Ramos (cell line): ENCODE data around the gene CMPK1.

ENCODE experiments used
- in situ Hi-C: fragments of 300-500 bp; cut with MboI; formaldehyde crosslinking; loops from one replicate; pipeline ENCODE4 v1.14.3; 2022; ENCODE audit warnings: low sequenced_read_pairs; ENCODE audit not compliant: unreplicated experiment

The CMPK1 gene

DNA sequence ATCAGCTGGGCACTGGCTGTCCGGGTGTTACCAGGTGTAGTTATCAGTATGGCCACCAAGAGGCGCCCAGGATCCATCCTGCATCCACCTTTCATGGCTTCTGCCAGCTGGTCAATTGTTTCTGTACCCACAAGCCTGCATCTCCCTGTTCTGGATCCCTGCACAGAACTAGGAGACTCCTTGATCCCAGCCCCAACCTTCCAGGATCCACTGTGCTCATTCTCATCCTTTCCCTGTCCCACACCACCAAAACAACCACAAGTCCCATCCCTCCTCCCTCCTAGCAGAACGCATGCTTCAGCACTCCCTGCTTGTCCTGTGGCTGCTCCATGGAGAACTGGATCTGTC lies 55.3 kb downstream of the CMPK1 start:
- in situ Hi-C loops, result loop anchor here (5.0 kb wide), 1 partner anchor 323 kb away; no protein-coding TSS in a partner anchor

DNA sequence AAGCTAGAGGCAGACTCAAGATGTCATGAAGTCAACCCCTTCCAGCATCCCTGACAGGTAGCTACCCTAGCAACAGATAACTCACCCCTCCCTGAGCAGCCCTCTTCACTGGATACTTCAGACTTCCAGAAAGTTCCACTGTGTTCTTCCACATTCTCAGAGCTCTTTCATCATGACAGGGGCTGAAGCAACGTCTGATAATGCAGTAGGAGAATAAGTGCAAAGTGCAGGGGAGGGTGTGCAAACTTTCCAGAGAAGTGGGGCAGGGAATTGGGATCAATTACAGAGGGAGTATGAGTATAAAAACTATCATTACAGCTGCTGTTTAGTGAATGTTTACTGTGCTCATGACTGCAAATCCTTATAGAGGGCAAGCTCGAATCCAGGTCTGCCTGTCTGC lies 56.1 kb downstream of the CMPK1 start:
- in situ Hi-C loops, result loop anchor here (5.0 kb wide), 1 partner anchor 323 kb away; no protein-coding TSS in a partner anchor

DNA sequence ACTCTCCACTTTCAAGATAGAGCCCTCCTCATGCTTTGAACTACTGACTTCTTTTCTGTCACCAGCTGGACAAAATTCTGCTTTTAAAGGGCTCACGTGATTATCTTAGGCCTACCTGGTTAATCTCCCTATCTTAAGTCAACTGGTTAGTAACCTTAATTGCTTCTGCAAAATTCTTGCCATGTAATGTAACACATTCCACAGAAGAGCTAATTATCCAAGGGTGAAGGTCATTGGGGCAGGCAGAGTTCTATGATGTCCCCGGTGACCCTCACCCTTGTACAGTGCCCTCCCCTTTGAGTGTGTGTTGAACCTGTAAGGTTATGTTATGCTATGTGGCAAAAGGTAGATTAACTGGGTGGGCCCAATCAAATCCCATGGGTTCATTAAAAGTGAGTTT lies 57.3 kb downstream of the CMPK1 start:
- in situ Hi-C loops, result no loop called here

DNA sequence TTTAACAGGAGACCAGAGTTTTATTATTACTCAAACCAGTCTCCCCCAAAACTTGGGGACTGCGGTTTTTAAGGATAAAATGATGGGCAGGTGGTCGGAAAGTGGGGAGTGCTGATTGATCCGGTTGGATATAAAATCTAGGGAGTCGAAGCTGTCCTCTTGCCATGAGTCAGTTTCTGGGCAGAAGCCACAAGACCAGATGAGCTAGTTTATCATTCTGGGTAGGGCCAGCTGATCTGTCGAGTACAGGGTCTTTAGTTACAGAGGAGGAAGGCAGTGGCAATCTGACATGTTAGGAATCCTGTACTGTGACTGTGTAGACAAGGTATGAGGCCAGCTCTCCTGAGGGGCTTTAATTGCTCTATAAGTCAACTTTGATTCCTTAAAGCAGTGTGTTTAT lies 59.6 kb downstream of the CMPK1 start:
- in situ Hi-C loops, result no loop called here

DNA sequence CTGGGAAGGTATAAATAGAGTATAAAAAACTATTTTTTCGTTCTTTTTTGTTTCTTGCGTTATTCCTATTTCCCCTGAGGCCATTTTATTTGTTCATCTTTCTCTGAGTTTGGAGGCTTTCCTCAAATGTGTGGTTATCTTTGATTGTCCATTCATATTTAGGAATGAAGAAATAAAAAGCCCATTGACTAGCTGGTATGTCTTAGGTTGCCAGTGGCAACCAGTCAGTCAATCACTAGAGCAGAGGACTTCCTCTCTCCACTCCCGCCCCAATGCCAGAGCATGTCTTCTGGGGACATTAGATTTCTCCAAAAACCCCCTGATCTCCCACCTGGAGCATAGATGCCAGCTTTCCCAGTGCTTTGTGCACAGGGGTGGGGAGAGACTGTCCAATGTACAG lies 61.8 kb downstream of the CMPK1 start:
- in situ Hi-C loops, result no loop called here

- in situ Hi-C loops, result no loop called here
These were observed 63.1 kb downstream of the CMPK1 start for GRCh38 chr1:47396671-47397196.

DNA sequence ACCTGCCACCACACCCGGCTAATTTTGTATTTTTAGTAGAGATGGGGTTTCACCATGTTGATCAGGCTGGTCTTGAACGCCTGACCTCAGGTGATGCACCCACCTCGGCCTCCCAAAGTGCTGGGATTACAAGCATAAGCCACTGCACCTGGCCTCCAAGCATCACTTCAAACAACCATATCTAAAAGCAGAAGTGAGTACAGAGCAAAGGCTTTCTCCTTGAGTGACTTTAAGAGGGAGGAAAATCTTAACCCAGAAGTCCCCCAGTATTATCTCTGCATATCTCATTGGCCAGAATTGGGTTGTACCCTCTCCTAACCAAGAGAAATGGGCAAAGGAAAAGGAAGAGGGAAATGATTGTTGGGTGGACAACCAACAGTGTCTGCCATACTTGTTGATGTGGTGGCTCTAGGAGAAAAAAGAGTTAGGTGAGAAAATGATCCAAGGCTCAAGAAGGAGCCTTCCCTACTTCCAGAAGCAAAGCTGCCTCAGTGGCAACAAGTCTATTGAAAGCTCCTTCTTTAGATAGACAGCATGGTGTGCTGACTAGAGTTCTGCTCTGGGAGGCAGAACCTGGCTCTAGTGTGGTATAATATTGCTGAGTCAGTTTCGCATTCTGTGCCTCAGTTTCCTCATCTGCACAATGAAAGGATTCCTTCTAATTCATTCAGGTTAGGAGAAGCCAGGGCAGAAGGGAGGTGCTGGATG lies 65.7 kb downstream of the CMPK1 start:
- in situ Hi-C loops, result no loop called here

- in situ Hi-C loops, result no loop called here
These were observed 66.2 kb downstream of the CMPK1 start for GRCh38 chr1:47399846-47400155.

DNA sequence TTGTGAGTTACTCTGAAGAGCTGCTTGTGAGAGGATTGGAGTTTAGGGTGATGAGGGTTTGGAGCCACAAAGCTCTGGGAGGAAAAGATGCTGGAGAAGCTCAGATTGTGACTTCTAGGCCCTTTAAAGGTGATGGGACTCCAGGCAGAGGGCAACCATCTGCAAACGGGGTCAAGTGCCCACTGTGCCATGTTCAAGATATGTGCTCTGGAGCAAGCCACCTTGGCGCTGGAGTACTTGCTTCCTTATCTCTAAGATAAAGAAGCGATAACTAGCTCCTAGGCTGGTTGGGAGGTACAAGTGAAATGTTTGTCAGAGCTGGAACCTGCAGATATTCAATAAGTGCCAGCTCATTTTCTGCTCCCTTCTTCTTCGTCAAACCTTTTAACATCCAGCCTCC lies 68.2 kb downstream of the CMPK1 start:
- in situ Hi-C loops, result no loop called here

DNA sequence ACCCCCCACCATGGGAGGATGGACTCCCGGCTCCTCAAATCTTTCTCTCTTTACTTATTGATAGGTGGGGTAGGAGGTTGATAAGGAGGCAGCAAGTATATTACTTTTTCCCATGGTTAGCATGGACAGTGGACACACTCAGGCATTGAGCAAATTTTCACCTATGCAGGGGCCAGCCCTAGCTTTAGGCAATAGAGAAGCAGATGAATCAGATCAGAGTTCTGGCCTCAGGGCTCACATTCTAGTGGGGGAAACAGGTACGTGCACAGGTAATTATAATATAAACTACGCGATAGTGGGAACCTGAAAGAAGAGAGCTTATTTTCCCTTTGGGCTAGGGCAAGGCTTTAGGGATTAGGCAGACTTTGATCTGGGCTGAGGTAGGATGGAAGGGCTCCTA lies 69.0 kb downstream of the CMPK1 start:
- in situ Hi-C loops, result no loop called here

DNA sequence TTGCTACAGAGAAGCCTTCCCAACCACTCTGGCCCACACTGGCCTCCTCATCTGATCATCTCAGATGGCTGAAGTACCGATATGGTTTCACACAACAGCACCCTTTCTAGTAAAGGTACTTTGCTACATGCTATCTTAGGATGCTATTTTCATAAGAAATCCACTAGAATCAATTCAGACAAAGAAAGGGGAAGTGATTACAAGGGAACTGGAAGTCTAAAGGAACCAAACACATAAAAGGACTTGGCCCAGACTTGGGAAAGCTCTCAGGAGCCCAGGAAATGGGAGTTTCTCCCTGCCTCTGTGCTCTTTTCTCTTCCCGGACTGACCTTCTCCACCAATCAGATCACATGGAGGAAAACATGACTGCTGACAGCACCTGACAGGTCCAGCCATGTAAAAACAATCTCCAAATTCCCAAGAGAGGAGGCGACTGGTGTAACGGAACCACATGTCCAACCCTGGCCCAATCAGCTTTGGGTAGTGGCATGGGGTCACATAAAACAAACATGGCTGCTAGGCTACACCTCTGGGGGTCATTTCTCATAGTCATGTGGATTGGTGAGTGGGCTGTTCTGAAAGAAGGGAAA lies 69.8 kb downstream of the CMPK1 start:
- in situ Hi-C loops, result no loop called here

DNA sequence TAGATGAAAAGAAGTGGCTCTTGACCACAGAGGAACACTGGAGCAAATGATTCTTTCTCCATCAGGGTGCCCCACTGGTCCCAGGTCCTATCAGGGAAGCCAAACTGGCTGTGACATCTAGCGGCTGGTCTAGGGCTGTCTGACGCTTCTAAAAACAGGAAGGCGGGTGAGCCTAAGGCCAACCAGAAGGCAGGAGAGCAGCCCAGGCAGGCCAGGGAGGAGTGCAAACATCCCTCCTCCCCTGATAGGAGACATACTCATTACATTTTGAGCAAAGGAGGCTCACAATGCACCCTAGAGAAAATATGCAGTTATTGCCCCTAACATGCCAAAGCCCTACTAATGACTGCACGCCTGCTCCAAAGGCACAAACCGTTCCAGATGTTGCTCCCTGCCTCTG lies 72.1 kb downstream of the CMPK1 start:
- in situ Hi-C loops, result no loop called here

DNA sequence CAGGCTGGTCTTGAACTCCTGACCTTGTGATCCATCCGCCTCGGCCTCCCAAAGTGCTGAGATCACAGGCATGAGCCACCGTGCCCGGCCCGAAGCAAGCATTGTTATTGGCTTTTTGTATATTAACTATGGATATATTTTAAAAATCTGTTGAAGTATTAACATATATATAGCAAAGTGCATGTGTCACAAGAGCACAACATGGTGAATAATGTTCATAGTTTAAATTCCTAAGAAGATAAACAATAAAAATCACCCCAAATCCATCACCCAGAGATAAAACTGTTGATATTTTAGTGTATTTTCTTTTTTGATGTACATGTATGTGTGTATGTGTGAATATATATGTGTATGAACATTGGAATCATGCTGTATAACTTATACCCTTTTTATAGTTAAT lies 73.4 kb downstream of the CMPK1 start:
- in situ Hi-C loops, result no loop called here

- in situ Hi-C loops, result no loop called here
These were observed 73.9 kb downstream of the CMPK1 start for GRCh38 chr1:47407481-47407880.

GRCh38 chr1:47409311-47410067 lies 75.9 kb downstream of the CMPK1 start:
- in situ Hi-C loops, result no loop called here

DNA sequence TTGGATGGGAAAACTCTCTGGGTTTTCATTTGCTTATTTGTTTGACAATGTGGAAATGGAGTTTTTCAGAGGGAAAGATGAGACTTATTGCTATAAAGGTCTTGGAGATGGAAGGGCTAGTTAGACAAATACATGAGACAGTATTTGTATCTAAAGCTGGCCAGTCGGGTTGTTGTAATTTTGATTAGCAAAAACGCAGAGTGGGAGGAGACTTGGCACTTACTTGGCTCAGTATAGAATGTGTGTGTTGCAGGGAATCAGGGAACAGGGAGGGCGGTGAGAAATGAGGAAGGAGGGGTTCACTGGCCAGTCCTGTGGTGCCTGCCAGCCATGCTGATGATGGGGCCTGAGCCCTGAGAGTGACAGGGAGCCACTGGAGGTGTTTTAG lies 76.5 kb downstream of the CMPK1 start:
- in situ Hi-C loops, result no loop called here

DNA sequence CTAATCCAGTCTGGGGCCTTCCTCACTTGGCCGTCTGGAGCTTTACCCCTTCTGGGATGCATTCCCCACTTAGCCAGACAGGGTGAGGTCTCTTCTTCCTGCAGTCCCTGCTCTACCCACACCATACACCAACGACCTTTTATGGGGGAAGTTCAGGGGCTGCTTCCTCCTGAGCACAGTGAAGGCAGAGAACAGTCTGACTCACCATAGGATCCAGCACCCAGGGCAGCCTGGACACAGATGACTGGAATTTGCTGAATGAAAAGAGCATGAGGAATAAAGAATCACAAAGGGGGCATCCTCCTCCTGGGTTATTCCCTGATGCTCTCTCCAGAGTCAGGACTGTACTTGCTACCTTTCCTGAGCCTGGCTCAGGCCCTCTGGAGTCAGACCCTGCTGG lies 77.8 kb downstream of the CMPK1 start:
- in situ Hi-C loops, result no loop called here

GRCh38 chr1:47412437-47412836 lies 78.8 kb downstream of the CMPK1 start:
- in situ Hi-C loops, result no loop called here

GRCh38 chr1:47415728-47416318 lies 82.2 kb downstream of the CMPK1 start, which contains the start of gene FOXE3:
TSS of gene FOXE3 (plus strand) at chr1:47416285. CDS start at chr1:47416316, 31 bp downstream.
- in situ Hi-C loops, result no loop called here

DNA sequence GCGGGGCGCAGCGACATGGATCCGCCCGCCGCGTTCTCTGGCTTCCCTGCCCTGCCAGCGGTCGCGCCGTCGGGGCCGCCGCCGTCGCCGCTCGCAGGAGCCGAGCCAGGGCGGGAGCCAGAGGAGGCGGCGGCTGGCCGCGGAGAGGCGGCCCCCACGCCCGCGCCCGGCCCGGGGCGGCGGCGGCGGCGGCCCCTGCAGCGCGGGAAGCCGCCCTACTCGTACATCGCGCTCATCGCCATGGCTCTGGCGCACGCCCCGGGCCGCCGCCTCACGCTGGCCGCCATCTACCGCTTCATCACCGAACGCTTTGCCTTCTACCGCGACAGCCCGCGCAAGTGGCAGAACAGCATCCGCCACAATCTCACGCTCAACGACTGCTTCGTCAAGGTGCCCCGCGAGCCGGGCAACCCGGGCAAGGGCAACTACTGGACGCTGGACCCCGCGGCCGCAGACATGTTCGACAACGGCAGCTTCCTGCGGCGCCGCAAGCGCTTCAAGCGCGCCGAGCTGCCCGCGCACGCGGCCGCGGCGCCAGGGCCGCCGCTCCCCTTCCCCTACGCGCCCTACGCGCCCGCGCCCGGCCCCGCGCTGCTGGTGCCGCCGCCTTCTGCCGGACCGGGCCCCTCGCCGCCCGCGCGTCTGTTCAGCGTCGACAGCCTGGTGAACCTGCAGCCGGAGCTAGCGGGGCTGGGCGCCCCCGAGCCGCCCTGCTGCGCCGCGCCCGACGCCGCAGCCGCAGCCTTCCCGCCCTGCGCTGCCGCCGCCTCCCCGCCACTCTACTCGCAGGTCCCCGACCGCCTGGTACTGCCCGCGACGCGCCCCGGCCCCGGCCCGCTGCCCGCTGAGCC lies 83.0 kb downstream of the CMPK1 start:
- in situ Hi-C loops, result no loop called here
